Upper lobe of left lung (tissue), 4 donors: ENCODE data around the gene CROT.

Experiments
- CTCF ChIP-seq, 6 experiments: fragments of 450-650 bp in 4 of 6; fragments of 200-600 bp in 2 of 6; sonication (generic) in 2 of 6; IDR thresholded peaks; one replicate each; pipeline ENCODE4 v1.5.1; 2016 to 2019; ENCODE audit warnings: antibody characterized with exemption in 6 of 6
- EP300 ChIP-seq, 4 donors: sonication (generic); formaldehyde crosslinking; IDR thresholded peaks; one replicate each; pipeline ENCODE4 v1.5.1; 2017; ENCODE audit warnings: antibody characterized with exemption in 4 of 4, control low read depth in 2 of 4
- POLR2A ChIP-seq, 4 donors: fragments of 450-650 bp; IDR thresholded peaks; one replicate each; pipeline ENCODE4 v1.5.1; 2016 to 2017; ENCODE audit warnings: antibody characterized with exemption in 4 of 4, mild to moderate bottlenecking in 2 of 4
- POLR2AphosphoS5 ChIP-seq, 2 donors: sonication (generic); formaldehyde crosslinking; IDR thresholded peaks; one replicate each; pipeline ENCODE4 v1.5.1; 2017; ENCODE audit warnings: antibody characterized with exemption in 2 of 2

- TF ChIP-seq CTCF (IDR thresholded peaks at IDR 0.05): no peak
- no peak for TF ChIP-seq EP300 (IDR thresholded peaks at IDR 0.05)
- no peak for TF ChIP-seq POLR2A (IDR thresholded peaks at IDR 0.05)
- no peak for TF ChIP-seq POLR2AphosphoS5 (IDR thresholded peaks at IDR 0.05)
Observed at GRCh38 chr7:87359366-87359765, 13.9 kb downstream of the CROT start.
